Thoracic aorta (tissue), 2 donors: ENCODE data around the gene ARHGAP4. TPM values are rescaled to one million over a fixed set of nuclear protein-coding genes. Genes with fewer than 3 reads are reported as not detected.

Experiments used
- ATAC-seq: fragments of 150-250 bp; one replicate; pipeline ENCODE4 v1.8.0; 2017; ENCODE audit warnings: low read depth; ENCODE audit not compliant: insufficient number of reproducible peaks, low FRiP score
- DNase-seq: peaks from one replicate; pipeline ENCODE4 v3.0.0-alpha.2; 2020; ENCODE audit warnings: low spot score
- H3K27ac ChIP-seq, 2 donors: fragments of 200-600 bp; sonication (generic); 1 replicate in 1 of 2; 2 replicates in 1 of 2; pipeline ENCODE4 v1.5.1; 2016; ENCODE audit warnings: mild to moderate bottlenecking in 2 of 2, moderate library complexity in 2 of 2
- H3K27me3 ChIP-seq: fragments of 200-600 bp; sonication (generic); replicated peaks from 2 replicates; pipeline ENCODE4 v1.6.0; 2016; ENCODE audit warnings: mild to moderate bottlenecking; ENCODE audit not compliant: insufficient read depth
- H3K36me3 ChIP-seq: fragments of 200-600 bp; sonication (generic); one replicate; pipeline ENCODE4 v1.5.1; 2016
- H3K4me1 ChIP-seq, 2 donors: fragments of 200-600 bp; sonication (generic); 1 replicate in 1 of 2; 2 replicates in 1 of 2; pipeline versions ENCODE4 v1.5.1 to v1.6.0; 2016; ENCODE audit warnings: low read depth in 2 of 2, mild to moderate bottlenecking in 1 of 2; ENCODE audit not compliant: control insufficient read depth in 1 of 2
- H3K4me3 ChIP-seq: fragments of 200-600 bp; sonication (generic); 2 replicates; pipeline ENCODE4 v1.5.1; 2016; ENCODE audit warnings: mild to moderate bottlenecking
- H3K9me3 ChIP-seq: fragments of 200-600 bp; sonication (generic); 2 replicates; pipeline ENCODE4 v1.5.1; 2016
- total RNA-seq, 2 donors: library from RNA; depleted of rRNA; stranded (reverse); fragments of >200 nt; gene quantifications; one replicate each; pipeline versions ENCODE4 v1.1.0 to v1.2.3, GENCODE V29; 2016
- TF ChIP-seq, protein P1 (sequence below): fragments of 200-600 bp; sonication (generic); IDR thresholded peaks from one replicate; pipeline ENCODE4 v1.5.1; 2019; ENCODE audit warnings: antibody characterized with exemption

The ARHGAP4 gene
- total RNA-seq = 10 to 100 TPM; 31.7 to 92.1 TPM

DNA sequence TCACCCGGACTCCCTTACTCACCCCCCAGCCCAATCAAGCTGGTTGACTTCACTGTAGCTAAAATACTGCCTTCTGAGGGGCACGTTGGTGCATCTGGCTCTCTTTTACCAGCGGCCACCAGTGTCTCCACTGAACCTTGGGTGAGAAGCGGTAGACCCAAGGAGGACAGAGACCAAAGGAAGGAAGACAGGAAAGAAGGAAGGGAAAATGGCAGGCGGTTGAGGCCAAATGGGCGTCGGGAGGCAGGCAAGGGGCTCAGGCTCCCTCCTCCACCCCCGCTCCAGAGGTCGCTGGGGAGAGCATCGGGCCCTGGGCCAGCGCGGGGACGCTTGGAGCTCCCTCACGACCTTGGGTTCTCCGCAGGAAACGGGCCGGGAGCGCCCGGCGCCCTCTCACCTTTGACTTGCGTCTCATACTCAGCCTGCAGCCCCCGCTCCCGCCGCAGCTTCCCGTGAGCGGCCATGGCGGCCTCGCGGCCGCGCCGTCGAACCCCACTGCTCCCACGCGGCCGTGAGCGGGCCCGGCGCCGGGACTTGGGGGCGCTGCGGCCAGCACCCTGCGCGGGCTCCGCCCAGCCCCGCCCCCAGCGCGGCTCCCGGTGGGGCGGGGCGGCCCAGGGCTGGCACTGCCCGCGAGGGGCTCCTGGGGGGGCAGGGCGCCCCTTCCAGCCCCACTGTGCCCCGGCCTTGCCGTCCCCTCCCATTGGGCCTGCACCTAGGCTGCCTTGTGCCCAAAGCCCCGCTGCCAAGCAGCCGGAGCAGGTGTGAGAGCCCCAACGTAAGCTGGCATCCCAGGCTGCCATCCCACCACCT, at the start of gene ARHGAP4:
TSS of gene ARHGAP4 (minus strand) at position 526 of the 813 bp plus-strand sequence. CDS start at position 464, 62 bp downstream.
- H3K27me3 ChIP-seq = no peaks in the 10 kb centered on the region
- TF ChIP-seq, protein P1, sequence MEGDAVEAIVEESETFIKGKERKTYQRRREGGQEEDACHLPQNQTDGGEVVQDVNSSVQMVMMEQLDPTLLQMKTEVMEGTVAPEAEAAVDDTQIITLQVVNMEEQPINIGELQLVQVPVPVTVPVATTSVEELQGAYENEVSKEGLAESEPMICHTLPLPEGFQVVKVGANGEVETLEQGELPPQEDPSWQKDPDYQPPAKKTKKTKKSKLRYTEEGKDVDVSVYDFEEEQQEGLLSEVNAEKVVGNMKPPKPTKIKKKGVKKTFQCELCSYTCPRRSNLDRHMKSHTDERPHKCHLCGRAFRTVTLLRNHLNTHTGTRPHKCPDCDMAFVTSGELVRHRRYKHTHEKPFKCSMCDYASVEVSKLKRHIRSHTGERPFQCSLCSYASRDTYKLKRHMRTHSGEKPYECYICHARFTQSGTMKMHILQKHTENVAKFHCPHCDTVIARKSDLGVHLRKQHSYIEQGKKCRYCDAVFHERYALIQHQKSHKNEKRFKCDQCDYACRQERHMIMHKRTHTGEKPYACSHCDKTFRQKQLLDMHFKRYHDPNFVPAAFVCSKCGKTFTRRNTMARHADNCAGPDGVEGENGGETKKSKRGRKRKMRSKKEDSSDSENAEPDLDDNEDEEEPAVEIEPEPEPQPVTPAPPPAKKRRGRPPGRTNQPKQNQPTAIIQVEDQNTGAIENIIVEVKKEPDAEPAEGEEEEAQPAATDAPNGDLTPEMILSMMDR = no peak
- ATAC-seq (no peak), DNase-seq (no peak)
- peaks cover under 1% of the 10 kb centered on the region for H3K36me3 ChIP-seq
- H3K9me3 ChIP-seq = no peaks in the 10 kb centered on the region
- peak within 1 kb of the TSS; percentile 92 to 96 for H3K27ac ChIP-seq
- H3K4me1 ChIP-seq = peaks cover 0 to 10% of the 10 kb centered on the region in 2 donors
- peak within 1 kb of the TSS; percentile 85 for H3K4me3 ChIP-seq

DNA sequence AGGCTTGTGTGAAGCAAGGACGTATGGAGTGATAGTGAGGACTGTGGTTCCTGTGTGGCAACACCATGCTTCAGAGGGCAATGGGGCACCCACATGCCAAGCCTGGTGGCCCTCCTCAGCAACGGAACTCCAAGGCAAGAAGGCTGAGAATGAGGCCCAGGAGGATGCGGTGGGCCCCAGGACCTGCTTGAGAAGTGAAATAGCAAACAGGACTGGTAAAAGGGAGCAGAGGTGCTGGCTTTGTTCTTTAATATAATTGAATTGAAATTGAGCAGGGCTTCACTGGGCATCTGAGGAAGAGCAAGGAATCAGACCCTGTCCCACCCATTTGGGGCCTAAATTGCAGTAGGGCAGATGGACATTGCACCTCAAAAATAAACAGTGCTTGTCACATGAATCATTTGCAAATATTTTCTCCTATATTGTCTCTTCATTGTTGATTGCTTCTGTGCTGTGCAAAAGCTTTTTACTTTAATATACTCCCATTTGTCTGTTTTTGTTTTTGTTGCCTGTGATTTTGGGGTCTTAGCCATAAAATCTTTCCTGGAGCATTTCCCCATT, 48.7 kb upstream of the ARHGAP4 start:
- ATAC-seq (no peak), DNase-seq (no peak)
- H3K27ac ChIP-seq = peak overlapping the region in 1 of 2 donors; percentile 98

DNA sequence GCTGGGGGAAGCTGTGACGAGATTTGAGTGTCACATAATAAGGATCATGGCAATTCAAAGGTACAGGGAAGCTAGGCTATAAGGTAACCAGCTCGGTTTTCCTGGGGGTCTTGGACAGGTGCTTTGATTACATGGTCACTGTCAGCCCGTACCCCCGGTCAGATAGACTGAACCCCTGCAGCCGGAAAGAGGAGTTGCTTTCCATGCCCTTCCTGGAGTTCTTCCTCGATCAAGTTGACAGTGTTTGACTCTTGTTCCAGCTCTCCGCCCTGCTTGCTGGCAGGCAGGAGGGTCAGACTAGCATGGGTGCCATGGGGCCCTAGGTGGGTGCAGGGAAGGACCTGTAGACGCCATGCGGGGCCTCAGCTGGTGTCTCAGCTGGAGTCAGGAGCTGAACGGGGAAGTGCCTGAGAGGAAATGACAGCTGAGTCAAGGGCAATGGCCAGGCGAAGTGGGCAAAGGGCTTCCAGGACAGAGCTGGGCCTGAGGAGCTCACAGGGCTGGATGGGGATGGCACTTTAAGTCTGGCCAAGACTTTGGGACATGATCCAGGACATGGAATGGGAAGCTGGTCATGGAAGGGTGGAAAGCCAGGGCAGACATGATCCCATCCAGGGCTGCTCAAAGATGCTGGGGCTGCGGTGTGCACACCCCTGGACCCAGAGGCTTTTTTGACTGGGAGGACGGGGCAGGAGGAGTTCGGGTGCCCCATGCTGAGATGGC, 48.1 kb upstream of the ARHGAP4 start:
- DNase-seq (no peak), ATAC-seq (no peak)
- H3K4me3 ChIP-seq = peak overlapping the region; percentile 87
- no peaks in the 10 kb centered on the region for H3K36me3 ChIP-seq
- H3K4me1 ChIP-seq = peaks cover 6 to 15% of the 10 kb centered on the region in 2 donors
- no peaks in the 10 kb centered on the region for H3K9me3 ChIP-seq
- no peaks in the 10 kb centered on the region for H3K27me3 ChIP-seq
- TF ChIP-seq, protein P1 = no peak
- H3K27ac ChIP-seq = peak overlapping the region; percentile 96 to 98

More for the DNA sequence above, 48.7 kb upstream of the ARHGAP4 start:
- H3K27me3 ChIP-seq = no peaks in the 10 kb centered on the region
- H3K4me1 ChIP-seq = peaks cover 6 to 15% of the 10 kb centered on the region in 2 donors
- H3K4me3 ChIP-seq = no peak overlapping the region
- no peaks in the 10 kb centered on the region for H3K36me3 ChIP-seq
- H3K9me3 ChIP-seq = no peaks in the 10 kb centered on the region
- TF ChIP-seq, protein P1 = no peak

DNA sequence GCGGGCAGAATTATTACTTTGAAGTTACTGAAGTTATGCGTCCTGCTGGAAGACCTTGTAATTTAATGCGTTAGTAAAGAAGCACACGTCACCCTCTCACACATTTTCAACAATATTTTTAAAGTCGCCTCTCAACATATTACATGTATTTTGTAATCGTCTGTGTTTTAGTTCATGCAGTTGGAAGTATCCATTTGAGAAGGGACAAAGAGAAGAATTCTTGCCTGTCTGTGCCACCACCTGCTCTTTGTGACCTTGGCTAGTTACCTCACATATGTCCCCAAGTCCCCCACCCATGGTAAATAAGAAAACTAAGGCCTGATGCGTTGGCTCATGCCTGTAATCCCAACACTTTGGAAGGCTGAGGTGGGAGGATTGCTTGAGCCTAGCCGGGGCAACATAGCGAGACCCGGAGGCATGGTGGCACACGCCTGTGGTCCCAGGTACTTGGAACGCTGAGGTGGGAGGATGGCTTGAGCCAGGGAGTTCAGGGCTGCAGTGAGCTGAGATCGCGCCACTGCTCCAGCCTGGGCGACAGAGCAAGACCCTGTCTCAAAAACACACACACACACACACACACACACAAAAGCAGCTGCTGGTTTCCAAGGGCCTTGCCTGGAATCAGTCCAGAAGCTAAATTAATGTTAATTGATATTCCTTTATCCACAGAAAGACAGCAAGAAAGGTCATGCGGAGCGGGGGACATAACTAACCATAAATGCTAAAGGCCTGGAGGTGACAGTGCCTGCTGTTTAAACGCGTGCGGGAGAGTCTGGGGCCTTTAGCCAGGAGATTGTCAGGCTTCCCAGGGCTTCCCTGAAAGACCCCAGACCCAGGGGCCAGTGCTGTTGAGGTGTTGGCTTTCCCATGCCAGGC, 47.3 kb upstream of the ARHGAP4 start:
- ATAC-seq = no peak
- peak overlapping the region; percentile 87 for H3K4me3 ChIP-seq
- no peaks in the 10 kb centered on the region for H3K36me3 ChIP-seq
- H3K27me3 ChIP-seq = no peaks in the 10 kb centered on the region
- H3K27ac ChIP-seq = peak overlapping the region; percentile 96 to 98
- H3K4me1 ChIP-seq = peaks cover 9 to 23% of the 10 kb centered on the region in 2 donors
- H3K9me3 ChIP-seq = no peaks in the 10 kb centered on the region
- no peak for DNase-seq
- TF ChIP-seq, protein P1 = no peak
